GM12892 (cell line): ENCODE measurements around the gene CHAC2.

Source experiments
- POLR2A ChIP-seq: IDR thresholded peaks from 2 replicates; pipeline ENCODE4 v1.6.1; 2011; ENCODE audit warnings: low read depth, low read length, control low read depth
- POLR2AphosphoS5 ChIP-seq: IDR thresholded peaks from 2 replicates; pipeline ENCODE4 v1.6.1; 2011; ENCODE audit warnings: low read depth, low read length, control low read depth

- TF ChIP-seq POLR2AphosphoS5 (no peak), POLR2A (no peak)
Observed at GRCh38 chr2:53756644-53757043, 11.0 kb upstream of the CHAC2 start.
